ENCODE data around the gene TGM5. TPM values are rescaled to one million over a fixed set of nuclear protein-coding genes. Genes with fewer than 3 reads are reported as not detected.

TGM5 gene
- total RNA-seq, 1 experiment from 2014 or later = not detected

DNA sequence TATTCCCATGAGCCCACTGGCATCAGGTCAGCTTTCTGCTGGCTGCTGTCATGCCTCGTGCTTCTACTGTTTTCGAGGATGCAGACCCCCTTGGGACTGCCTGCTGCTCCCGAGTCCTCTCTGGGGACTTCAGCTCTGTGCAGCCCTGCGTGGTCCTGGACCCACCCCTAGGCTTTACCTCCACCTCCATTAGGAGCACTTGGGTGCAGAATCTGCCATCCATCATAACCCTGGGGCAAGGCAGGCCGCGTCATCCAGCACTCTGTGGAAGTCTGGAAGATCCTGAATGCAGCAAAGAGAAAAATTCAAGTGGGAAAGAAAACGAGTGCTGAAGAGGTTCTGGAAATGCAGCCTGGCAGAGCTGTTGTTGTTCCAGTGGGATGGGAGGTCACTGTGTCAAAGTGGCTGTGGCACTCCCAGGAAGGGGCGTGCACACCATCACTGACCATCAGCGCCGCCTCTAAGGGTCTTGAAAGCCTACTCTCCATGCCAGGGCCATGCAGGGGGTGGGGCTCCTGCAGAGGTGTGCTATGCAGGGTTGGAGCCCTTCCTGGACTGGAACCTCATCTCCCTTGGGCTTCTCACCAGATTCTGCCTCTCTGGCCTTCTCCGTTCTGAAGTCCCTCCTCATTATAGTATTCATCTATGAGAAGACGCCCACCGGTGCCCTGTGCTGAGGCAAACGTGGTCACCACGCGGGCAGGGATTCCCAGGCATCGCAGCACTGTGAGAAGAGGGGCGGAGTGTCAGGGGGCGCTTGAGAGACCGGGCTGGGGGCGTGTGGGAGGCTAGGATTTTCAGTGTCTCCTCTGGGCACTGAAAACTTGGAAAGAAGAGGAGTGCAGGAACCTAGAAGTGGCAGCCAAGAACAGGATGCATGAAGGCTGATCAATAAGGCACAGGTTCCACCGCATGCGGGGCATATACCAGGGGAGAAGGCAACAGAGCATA lies 58.4 kb downstream of the TGM5 start:
- H3K27me3 Mint-ChIP-seq (ENCODE audit: low read depth) = no peaks in the 10 kb centered on the region
- no peak overlapping the region for H3K27ac Mint-ChIP-seq
- no peaks in the 10 kb centered on the region for H3K9me3 Mint-ChIP-seq
- H3K4me3 Mint-ChIP-seq = no peak overlapping the region
- TF ChIP-seq ZNF121 (CRISPR knock-in tag; IDR thresholded peaks at IDR 0.05) = no peak
- TF ChIP-seq, protein P1, sequence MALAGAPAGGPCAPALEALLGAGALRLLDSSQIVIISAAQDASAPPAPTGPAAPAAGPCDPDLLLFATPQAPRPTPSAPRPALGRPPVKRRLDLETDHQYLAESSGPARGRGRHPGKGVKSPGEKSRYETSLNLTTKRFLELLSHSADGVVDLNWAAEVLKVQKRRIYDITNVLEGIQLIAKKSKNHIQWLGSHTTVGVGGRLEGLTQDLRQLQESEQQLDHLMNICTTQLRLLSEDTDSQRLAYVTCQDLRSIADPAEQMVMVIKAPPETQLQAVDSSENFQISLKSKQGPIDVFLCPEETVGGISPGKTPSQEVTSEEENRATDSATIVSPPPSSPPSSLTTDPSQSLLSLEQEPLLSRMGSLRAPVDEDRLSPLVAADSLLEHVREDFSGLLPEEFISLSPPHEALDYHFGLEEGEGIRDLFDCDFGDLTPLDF (CRISPR knock-in tag; IDR thresholded peaks at IDR 0.05) = no peak
- TF ChIP-seq, protein P2, sequence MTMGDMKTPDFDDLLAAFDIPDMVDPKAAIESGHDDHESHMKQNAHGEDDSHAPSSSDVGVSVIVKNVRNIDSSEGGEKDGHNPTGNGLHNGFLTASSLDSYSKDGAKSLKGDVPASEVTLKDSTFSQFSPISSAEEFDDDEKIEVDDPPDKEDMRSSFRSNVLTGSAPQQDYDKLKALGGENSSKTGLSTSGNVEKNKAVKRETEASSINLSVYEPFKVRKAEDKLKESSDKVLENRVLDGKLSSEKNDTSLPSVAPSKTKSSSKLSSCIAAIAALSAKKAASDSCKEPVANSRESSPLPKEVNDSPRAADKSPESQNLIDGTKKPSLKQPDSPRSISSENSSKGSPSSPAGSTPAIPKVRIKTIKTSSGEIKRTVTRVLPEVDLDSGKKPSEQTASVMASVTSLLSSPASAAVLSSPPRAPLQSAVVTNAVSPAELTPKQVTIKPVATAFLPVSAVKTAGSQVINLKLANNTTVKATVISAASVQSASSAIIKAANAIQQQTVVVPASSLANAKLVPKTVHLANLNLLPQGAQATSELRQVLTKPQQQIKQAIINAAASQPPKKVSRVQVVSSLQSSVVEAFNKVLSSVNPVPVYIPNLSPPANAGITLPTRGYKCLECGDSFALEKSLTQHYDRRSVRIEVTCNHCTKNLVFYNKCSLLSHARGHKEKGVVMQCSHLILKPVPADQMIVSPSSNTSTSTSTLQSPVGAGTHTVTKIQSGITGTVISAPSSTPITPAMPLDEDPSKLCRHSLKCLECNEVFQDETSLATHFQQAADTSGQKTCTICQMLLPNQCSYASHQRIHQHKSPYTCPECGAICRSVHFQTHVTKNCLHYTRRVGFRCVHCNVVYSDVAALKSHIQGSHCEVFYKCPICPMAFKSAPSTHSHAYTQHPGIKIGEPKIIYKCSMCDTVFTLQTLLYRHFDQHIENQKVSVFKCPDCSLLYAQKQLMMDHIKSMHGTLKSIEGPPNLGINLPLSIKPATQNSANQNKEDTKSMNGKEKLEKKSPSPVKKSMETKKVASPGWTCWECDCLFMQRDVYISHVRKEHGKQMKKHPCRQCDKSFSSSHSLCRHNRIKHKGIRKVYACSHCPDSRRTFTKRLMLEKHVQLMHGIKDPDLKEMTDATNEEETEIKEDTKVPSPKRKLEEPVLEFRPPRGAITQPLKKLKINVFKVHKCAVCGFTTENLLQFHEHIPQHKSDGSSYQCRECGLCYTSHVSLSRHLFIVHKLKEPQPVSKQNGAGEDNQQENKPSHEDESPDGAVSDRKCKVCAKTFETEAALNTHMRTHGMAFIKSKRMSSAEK (CRISPR knock-in tag; IDR thresholded peaks at IDR 0.05; ENCODE audit: borderline replicate concordance) = no peak
- no peak for TF ChIP-seq IRF2 (CRISPR knock-in tag; IDR thresholded peaks at IDR 0.05; ENCODE audit: borderline replicate concordance, low read depth)
- TF ChIP-seq ZNF416 (CRISPR knock-in tag; IDR thresholded peaks at IDR 0.05) = no peak
- ChIA-PET CTCF (interaction anchor here (0.5 to 6.4 kb wide), 19 partner anchors 11 to 162 kb away, joined by 3 to 84 read pairs (median 4); partner anchors contain the start of genes CCNDBP1, TGM5, TUBGCP4 and ZSCAN29), POLR2A (no interaction called here)
- peaks cover 5% of the 10 kb centered on the region for H3K4me1 Mint-ChIP-seq
- no peaks in the 10 kb centered on the region for H3K36me3 Mint-ChIP-seq
- no peak for DNase-seq (ENCODE audit: low spot score)
- ATAC-seq = no peak

DNA sequence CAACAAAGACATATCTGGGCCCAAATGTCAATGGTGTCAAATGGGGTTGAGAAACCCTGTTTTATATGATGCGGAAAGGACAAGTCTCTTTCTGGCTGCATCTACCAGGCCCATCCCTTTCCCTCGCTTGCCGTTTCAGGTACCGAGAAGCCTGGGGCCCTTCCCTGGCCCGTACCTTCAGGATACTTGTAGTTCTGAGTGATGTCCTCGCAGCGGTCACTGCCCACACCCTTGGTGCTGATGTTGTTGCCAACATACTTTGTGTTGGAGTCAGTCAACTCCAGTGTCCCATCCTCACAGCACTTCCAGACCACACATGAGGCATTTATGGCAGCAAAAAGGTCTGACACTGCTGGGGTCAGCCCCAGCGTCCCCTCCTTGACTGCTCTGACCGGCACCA lies 59.7 kb downstream of the TGM5 start:
- Mint-ChIP-seq H3K4me1 (peaks cover 5% of the 10 kb centered on the region), H3K27me3 (ENCODE audit: low read depth) (no peaks in the 10 kb centered on the region; the same call in 1 of the 2 replicates), H3K9me3 (no peaks in the 10 kb centered on the region), H3K27ac (no peak overlapping the region), H3K36me3 (no peaks in the 10 kb centered on the region), H3K4me3 (no peak overlapping the region)
- DNase-seq (ENCODE audit: low spot score) = no peak
- ATAC-seq = no peak
- POLR2A ChIA-PET = no interaction called here
- CTCF ChIA-PET = interaction anchor here (0.8 to 6.4 kb wide), 3 partner anchors 12 to 79 kb away, joined by 3 to 84 read pairs (median 28); no protein-coding TSS in a partner anchor
- TF ChIP-seq, protein P2 (CRISPR knock-in tag; IDR thresholded peaks at IDR 0.05; ENCODE audit: borderline replicate concordance) = no peak
- TF ChIP-seq, protein P3, sequence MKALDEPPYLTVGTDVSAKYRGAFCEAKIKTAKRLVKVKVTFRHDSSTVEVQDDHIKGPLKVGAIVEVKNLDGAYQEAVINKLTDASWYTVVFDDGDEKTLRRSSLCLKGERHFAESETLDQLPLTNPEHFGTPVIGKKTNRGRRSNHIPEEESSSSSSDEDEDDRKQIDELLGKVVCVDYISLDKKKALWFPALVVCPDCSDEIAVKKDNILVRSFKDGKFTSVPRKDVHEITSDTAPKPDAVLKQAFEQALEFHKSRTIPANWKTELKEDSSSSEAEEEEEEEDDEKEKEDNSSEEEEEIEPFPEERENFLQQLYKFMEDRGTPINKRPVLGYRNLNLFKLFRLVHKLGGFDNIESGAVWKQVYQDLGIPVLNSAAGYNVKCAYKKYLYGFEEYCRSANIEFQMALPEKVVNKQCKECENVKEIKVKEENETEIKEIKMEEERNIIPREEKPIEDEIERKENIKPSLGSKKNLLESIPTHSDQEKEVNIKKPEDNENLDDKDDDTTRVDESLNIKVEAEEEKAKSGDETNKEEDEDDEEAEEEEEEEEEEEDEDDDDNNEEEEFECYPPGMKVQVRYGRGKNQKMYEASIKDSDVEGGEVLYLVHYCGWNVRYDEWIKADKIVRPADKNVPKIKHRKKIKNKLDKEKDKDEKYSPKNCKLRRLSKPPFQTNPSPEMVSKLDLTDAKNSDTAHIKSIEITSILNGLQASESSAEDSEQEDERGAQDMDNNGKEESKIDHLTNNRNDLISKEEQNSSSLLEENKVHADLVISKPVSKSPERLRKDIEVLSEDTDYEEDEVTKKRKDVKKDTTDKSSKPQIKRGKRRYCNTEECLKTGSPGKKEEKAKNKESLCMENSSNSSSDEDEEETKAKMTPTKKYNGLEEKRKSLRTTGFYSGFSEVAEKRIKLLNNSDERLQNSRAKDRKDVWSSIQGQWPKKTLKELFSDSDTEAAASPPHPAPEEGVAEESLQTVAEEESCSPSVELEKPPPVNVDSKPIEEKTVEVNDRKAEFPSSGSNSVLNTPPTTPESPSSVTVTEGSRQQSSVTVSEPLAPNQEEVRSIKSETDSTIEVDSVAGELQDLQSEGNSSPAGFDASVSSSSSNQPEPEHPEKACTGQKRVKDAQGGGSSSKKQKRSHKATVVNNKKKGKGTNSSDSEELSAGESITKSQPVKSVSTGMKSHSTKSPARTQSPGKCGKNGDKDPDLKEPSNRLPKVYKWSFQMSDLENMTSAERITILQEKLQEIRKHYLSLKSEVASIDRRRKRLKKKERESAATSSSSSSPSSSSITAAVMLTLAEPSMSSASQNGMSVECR (CRISPR knock-in tag; IDR thresholded peaks at IDR 0.05; ENCODE audit: borderline replicate concordance) = no peak
- TF ChIP-seq SMAD3 (CRISPR knock-in tag; IDR thresholded peaks at IDR 0.05; ENCODE audit: borderline replicate concordance) (no peak), ZBTB21 (CRISPR knock-in tag; IDR thresholded peaks at IDR 0.05; ENCODE audit: borderline replicate concordance) (no peak), NFE2L1 (CRISPR knock-in tag; IDR thresholded peaks at IDR 0.05) (no peak), NR3C1 (CRISPR knock-in tag; conservative IDR thresholded peaks at IDR 0.05; ENCODE audit: low read depth) (no peak), ZNF671 (CRISPR knock-in tag; IDR thresholded peaks at IDR 0.05) (no peak), NR2C2 (CRISPR knock-in tag; IDR thresholded peaks at IDR 0.05) (no peak), NFATC4 (CRISPR knock-in tag; IDR thresholded peaks at IDR 0.05) (no peak), ELF4 (CRISPR knock-in tag; IDR thresholded peaks at IDR 0.05; ENCODE audit: low read depth) (no peak), TEAD4 (CRISPR knock-in tag; IDR thresholded peaks at IDR 0.05) (no peak)
- TF ChIP-seq, protein P4, sequence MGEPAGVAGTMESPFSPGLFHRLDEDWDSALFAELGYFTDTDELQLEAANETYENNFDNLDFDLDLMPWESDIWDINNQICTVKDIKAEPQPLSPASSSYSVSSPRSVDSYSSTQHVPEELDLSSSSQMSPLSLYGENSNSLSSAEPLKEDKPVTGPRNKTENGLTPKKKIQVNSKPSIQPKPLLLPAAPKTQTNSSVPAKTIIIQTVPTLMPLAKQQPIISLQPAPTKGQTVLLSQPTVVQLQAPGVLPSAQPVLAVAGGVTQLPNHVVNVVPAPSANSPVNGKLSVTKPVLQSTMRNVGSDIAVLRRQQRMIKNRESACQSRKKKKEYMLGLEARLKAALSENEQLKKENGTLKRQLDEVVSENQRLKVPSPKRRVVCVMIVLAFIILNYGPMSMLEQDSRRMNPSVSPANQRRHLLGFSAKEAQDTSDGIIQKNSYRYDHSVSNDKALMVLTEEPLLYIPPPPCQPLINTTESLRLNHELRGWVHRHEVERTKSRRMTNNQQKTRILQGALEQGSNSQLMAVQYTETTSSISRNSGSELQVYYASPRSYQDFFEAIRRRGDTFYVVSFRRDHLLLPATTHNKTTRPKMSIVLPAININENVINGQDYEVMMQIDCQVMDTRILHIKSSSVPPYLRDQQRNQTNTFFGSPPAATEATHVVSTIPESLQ (CRISPR knock-in tag; IDR thresholded peaks at IDR 0.05) = no peak

Data from WTC11 (cell line).